GM19035 (cell line): ENCODE results near the gene ODF4.
"Not testable (repeated sequence)": the region's sequence is repeated elsewhere in the genome, so short reads cannot be mapped to it uniquely, and the experiment has no call there.

Experiments
- ATAC-seq: cut with Tn5 transposase; IDR thresholded peaks from one replicate; pipeline ENCODE4 v1.9.1; 2021; ENCODE audit not compliant: unreplicated experiment

Gene ODF4

GRCh38 chr17:8324923-8325322 lies 14.7 kb upstream of the ODF4 start:
- no peak for ATAC-seq

DNA sequence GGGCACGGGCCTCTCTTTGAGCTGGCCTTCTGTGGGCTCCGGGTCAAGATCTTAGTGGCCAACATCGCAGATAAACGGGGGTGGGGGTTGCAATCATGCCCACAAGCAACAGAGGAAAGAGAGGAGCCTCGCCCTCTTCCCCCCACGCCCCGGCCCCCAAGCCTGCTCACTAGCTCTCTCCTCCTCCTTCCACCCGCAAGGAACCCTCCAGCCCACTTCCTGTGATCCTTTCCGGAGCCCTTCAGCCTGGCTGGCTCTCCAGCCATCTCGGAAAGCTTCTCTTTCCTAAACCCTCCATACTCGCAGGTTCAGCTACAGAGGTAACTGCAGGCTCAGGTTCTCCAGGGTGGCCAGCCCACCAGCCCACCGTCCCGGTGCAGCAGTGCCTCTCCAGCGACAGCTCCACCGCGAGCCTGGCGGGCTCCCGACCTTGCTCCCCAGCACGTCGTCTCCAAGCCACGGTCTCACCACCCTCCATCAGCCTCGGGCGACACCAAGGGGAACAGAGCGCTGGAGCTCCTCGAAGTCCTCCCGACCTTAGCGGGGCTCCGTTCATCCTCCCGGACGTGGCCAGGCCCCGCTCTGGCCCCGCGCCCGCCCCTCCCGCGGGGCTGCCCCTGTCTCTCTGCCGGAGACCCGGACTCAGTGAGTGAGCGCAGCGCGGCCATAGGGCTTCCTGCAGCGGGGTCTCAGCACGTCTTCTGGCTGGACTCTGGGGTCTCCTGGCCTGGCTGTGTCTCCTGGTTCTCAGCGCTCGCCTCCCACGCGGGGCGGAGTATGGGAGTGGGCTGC lies 12.9 kb upstream of the ODF4 start:
- ATAC-seq: no peak

- ATAC-seq: no peak
Measured at GRCh38 chr17:8327303-8327649, 12.4 kb upstream of the ODF4 start.

DNA sequence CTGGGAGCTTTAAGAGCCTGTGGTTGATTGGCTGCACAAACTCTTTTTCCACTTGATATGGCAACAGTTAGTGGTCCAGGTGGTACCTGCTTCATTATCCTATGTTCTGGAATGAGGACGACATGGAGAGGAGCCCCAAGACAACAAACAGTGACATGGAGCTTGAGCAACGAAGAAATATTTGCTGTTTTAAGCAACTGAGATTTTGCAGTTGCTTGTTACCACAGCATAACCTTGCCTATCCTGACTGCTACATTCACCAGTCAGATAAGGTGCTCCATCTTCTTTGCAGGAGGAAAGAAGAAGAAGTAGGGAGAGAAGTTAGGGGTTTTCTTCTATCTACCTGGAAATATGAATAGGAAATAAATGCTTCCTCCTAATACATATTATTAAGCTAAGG lies 7.5 kb upstream of the ODF4 start:
- ATAC-seq: no peak

- ATAC-seq: no peak
Measured at GRCh38 chr17:8332688-8333087, 7.0 kb upstream of the ODF4 start.

DNA sequence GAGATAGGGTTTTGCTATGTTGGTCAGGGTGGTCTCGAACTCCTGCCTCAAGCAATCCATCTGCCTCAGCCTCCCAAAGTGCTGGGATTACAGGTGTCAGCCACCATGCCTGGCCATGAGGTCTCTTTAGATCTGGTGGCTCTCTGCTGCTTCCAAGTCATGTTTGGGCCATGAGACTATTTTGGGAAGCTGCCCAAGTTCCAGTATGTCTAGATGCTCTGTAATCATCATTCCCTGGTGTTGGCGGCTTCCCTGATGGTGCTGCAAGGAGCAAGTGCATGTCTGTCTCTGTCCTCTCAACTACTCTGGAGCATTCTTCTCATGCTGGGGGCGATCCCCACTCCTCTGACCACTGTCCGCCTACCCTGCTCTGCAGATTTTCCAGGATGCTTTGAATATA lies 6.4 kb upstream of the ODF4 start:
- no peak for ATAC-seq

DNA sequence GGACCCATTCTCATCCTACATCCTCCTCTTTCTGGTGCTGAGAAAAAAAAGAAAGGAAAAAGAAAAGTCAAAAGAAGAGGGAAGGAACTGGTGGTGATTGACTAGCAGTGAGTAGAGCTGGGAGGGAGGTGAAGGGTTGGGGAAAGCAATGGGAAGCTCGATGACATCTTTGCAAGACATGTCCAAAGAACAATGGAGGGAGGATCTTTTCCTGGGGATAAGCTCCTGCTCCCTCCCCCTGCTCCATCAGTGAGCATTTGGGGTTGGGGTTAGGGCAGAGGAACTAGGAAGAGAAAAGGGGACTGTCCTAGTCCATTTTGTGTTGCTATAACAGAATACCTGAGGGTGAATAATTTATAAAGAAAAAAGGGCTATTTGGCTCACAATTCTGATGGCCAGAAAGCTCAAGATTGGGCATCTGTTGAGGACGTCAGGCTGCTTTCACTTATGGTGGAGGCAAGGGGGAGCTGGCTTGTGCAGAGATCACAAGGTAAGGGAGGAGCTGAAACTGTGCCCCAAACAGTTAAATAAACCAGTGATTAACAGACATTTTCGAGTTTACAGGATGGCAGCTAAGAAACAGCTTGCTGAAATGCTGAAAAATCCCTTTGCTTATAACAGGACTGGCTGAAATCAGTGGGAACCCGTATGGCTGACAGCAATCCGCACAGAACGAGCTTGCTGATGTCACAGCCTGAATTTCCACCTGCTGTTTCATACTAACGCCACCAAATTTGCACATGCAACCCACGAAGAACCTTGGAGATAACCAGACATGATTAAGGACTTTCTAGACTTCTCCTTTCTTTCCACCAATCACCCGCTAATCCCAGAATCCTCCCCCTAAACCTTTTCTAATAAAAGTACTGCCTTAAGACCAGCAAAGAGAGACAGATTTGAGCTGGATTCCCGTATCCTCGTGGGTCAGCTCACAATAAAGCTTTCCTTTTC lies 1.6 kb upstream of the ODF4 start:
- no peak for ATAC-seq

GRCh38 chr17:8338753-8339140 lies 893 bp upstream of the ODF4 start:
- no peak for ATAC-seq

- no peak for ATAC-seq
Measured at GRCh38 chr17:8341456-8341855, 1.8 kb downstream of the ODF4 start.

GRCh38 chr17:8345052-8345690 lies 5.5 kb downstream of the ODF4 start:
- no peak for ATAC-seq

- no peak for ATAC-seq
Measured at GRCh38 chr17:8345951-8346665, 6.5 kb downstream of the ODF4 start.

- not testable (repeated sequence) for ATAC-seq
Measured at GRCh38 chr17:8347001-8347400, 7.4 kb downstream of the ODF4 start.

DNA sequence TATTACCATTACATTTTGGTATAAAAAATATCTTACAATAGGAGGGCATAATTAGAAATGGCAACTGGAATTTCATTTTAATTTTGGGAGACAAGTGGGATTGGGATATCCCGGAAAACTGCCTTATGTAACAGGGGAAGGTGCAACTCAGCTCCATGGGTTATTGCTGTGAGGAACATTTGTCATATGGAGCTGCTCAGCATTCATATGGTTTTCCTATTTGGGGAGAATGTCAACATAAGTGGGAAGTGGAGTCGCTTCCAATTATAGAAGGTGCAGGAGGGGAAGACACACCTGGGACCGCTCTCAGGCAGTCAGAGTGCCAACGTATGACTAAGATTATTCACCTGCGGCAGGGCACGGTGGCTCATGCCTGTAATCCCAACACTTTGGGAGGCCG lies 10.7 kb downstream of the ODF4 start:
- ATAC-seq: no peak

DNA sequence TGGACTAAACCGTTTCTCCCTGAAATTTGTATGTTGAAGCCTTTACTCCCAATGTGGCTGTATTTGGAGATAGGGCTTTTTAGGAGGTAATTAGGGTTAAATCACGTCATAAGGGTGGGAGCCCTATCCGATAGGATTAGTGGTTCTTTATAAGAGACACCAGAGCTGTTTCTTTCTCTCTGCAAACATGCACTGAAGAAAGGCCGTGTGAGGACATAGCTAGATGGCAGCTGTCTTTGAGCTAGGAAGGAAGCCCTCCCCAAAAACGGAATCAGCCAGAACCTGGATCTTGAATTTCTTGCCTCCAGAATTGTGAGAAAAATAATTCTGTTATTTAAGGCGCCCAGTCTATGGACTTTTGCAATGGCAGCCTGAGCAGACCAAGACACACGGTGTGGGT lies 14.1 kb downstream of the ODF4 start:
- no peak for ATAC-seq

DNA sequence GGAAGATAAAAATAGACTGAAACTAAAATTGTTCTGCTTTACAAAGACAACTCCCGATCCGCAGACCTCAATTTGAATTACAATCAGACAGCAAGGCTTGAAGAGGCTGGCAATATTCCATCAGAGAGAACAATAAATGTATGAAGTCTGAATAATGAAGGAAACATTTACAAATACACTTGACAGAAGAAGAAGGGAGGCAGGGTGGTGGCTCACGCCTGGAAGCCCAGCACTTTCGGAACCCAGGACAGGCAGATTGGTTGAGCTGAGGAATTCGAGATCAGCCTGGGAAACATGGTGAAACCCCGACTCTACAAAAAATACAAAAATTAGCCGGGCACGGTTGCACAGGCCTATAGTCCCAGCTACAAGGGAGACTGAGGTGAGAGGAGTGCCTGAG lies 14.6 kb downstream of the ODF4 start:
- no peak for ATAC-seq

GRCh38 chr17:8357910-8358309 lies 18.3 kb downstream of the ODF4 start:
- ATAC-seq: no peak

GRCh38 chr17:8359769-8360168 lies 20.1 kb downstream of the ODF4 start:
- ATAC-seq: no peak

DNA sequence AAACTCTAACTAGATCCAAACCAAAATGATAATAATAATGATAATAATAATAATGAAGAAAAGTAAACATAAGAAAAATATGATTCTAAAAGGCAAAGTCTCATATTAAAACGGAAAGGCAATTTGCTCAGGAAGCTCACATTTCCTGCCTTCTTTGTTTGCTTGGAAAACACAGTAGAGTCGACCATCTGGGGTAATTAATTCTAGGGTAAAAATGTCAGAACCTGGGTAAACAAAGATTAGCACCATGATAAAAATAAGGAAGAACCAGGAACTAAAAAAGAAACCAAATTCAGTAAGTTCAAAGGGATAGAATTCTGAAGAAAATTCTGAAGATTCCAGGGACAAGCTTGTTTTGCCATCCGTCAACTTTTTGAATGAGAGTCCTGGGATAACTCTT lies 20.6 kb downstream of the ODF4 start:
- ATAC-seq: no peak

- ATAC-seq: no peak
Measured at GRCh38 chr17:8360751-8361150, 21.1 kb downstream of the ODF4 start.

DNA sequence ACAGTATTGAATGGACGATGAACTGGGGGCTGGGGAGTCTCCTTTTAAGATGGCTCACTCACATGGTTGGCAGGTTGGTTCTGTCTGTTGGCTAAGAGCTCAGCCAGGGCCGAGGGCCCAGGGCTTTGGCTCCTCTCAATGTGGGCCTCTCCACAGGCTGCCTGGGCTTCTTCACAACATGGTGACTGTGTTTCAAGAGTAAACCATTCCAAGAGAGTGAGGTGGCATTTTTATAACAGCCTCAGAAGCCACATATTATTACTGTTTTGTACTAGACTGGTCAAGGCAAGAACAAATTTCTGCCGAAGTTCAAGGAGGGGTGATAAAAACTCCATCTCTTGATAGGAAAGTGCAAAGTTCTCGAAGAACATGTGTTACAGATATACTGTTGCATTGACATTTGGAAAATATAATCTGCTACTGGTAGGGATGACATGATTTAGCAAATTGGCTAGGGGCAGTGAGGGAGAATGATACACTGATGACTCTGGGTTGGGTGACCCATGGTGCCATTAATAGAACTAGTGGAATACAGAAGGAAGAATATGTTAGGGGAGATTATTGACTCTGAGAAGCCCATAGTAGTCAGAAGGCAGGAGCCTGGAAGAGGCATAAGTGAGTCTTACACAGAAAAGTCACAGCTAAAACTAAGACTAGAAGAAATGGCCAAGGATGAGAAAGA lies 23.2 kb downstream of the ODF4 start:
- no peak for ATAC-seq

DNA sequence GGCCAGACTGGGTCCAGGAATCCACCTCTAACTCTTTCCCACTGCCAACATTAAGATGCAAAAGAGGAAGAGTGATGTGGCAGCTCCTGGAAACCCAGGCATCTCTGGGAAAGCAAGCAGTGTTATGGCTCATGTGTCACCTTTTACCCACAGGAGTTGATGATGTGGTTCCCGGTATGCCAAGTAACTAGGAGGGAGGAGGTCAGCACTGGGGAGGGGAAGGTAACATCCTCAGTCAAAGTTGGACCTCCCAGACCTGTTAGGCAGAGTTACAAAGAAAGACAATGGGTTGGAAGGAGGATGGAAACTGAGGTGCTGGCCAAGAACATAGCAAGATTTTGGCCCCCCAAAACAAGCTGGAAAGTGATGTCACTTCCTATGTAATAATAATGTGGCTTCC lies 25.5 kb downstream of the ODF4 start:
- no peak for ATAC-seq
